Heart right ventricle (tissue), 16 donors: Measurements from ENCODE around the gene STARD10. TPM values are rescaled to one million over a fixed set of nuclear protein-coding genes. Genes with fewer than 3 reads are reported as not detected.
A peak's percentile ranks its signal among the peaks of the same experiment; 100 is the strongest.

Source experiments
- ATAC-seq, 8 donors: fragments of 200-7000 bp; cut with Tn5 transposase; one replicate each; pipeline ENCODE4 v1.9.1; 2020; ENCODE audit warnings: mild to moderate bottlenecking in 8 of 8, moderate library complexity in 8 of 8, moderate number of reproducible peaks in 1 of 8
- DNase-seq, 2 donors: peaks; one replicate each; pipeline ENCODE4 v3.0.0-alpha.2; 2020
- H3K27ac ChIP-seq, 10 donors: fragments of 200-600 bp; sonication (generic) in 2 of 10; one replicate each; pipeline versions ENCODE4 v1.5.0 to v1.8.0; 2020 to 2022; ENCODE audit warnings: mild to moderate bottlenecking in 3 of 10
- H3K27me3 ChIP-seq, 7 donors: fragments of 200-600 bp; one replicate each; pipeline ENCODE4 v1.8.0; 2021 to 2022; ENCODE audit warnings: mild to moderate bottlenecking in 2 of 7
- H3K36me3 ChIP-seq, 9 donors: fragments of 200-600 bp; sonication (generic) in 1 of 9; one replicate each; pipeline versions ENCODE4 v1.5.0 to v1.8.0; 2020 to 2022; ENCODE audit warnings: mild to moderate bottlenecking in 2 of 9
- H3K4me1 ChIP-seq, 9 donors: fragments of 200-600 bp; sonication (generic) in 1 of 9; one replicate each; pipeline versions ENCODE4 v1.5.0 to v1.8.0; 2020 to 2022; ENCODE audit warnings: mild to moderate bottlenecking in 4 of 9
- H3K4me3 ChIP-seq, 10 donors: fragments of 200-600 bp; sonication (generic) in 2 of 10; one replicate each; pipeline versions ENCODE4 v1.5.0 to v1.8.0; 2020 to 2022; ENCODE audit warnings: mild to moderate bottlenecking in 7 of 10, moderate library complexity in 2 of 10
- H3K9me3 ChIP-seq, 11 donors: fragments of 200-600 bp in 10 of 11; sonication (generic) in 2 of 11; one replicate each; pipeline versions ENCODE4 v1.5.0 to v1.8.0; 2013 to 2022; ENCODE audit warnings: mild to moderate bottlenecking in 2 of 11, control low read depth in 1 of 11, moderate library complexity in 1 of 11
- CTCF ChIP-seq, 9 donors: fragments of 200-600 bp; sonication (generic) in 2 of 9; IDR thresholded peaks; one replicate each; pipeline versions ENCODE4 v1.5.0 to v1.8.0; 2021 to 2022; ENCODE audit warnings: antibody characterized with exemption in 9 of 9, mild to moderate bottlenecking in 5 of 9, moderate library complexity in 1 of 9
- WGBS, 2 donors: extraction: QIAGEN DNeasy Blood & Tissue Kit; methylation state at CpG; one replicate each; pipeline ENCODE4 v1.1.7; 2013; ENCODE audit warnings: inconsistent platforms in 1 of 2; 5-methylcytosine and 5-hydroxymethylcytosine counted together
- intact Hi-C, 10 donors: fragments of 100-400 bp; cut with DNase I; formaldehyde crosslinking; loops; one replicate each; pipeline versions ENCODE4 v1.11.1 to v1.14.2; 2022
- polyA plus RNA-seq, 2 donors: library from polyadenylated mRNA; stranded (reverse); fragments of 200-250 nt; gene quantifications; one replicate each; pipeline ENCODE4 v1.2.3, GENCODE V29; 2013
- total RNA-seq, 10 donors: library from RNA; stranded (reverse); fragmentation: NEBNext Ultra II Directional in 3 of 10; extraction: Animal tissue kit (Norgen Biotek cat#: 25700) in 3 of 10; gene quantifications; one replicate each; pipeline versions ENCODE4 v1.2.1 to v1.2.4, GENCODE V29; 2021 to 2023
- donor health status: Arrhythmogenic right ventricular cardiomyopathy.
- donor health status: ischemic (EF 13 %, LVEDD 7.1; RV severe dilation, severe dysfunction).
- donor health status: healthy with polysubstance abuse.
- donor health status: DM: no; HTN: yes; CAD: no.
- donor health status: DM: no; HTN: no; CAD: no.
- donor health status: ischemic (EF 25% LVEDD 6.9; RV normal size, moderate dysfunction).
- donor health status: ischemic (EF 25% LVEDD 5.7; RV mildly dilated, moderate dysfunction).
- donor health status: healthy.
- donor health status: DM: yes; HTN: yes; CAD: no.
- donor health status: Ischemic cardiomyopathy.
- donor health status: ischemic (EF 35%, LVEDD 5.7; RV mildly dilated, moderate dysfunction).
- donor health status: nonischemic (EF 11% LVEDD 7.7; RV severe dilation, severe dysfunction).
- donor health status: DM: yes; HTN: yes; CAD: no.
- donor health status: PGD.
- donor health status: ischemic (EF 29% LVEDD 5.4; RV normal size, mild dysfunction).
- donor health status: nonischemic (EF 23%, LVEDD 6.1; RV moderate dilation, normal function).

Gene STARD10
- total and polyA plus RNA-seq, 12 donors = 36.1 to 291 (median 51.3) TPM

- peak overlapping the region in 9 of 10 donors; percentile 60 to 68 (median 65) for H3K4me3 ChIP-seq
- WGBS, 2 donors = 54 to 58% methylated on average over 14 of the region's 14 CpGs
- H3K27me3 ChIP-seq = peaks cover 0 to 8% (median 0%) of the 10 kb centered on the region in 7 donors
- intact Hi-C loops = loop anchor here in 1 of 10 donors (10.0 kb wide), 1 partner anchor 58 kb away; no protein-coding TSS in a partner anchor
- H3K4me1 ChIP-seq = peaks cover 5 to 39% (median 29%) of the 10 kb centered on the region in 9 donors
- H3K27ac ChIP-seq = no peak overlapping the region
- H3K36me3 ChIP-seq = no peaks in the 10 kb centered on the region
- no peaks in the 10 kb centered on the region for H3K9me3 ChIP-seq
- ATAC-seq (no peak), DNase-seq (no peak)
- TF ChIP-seq CTCF (IDR thresholded peaks at IDR 0.05) = no peak
Observed at GRCh38 chr11:72782081-72782920, 11.5 kb downstream of the STARD10 start.

DNA sequence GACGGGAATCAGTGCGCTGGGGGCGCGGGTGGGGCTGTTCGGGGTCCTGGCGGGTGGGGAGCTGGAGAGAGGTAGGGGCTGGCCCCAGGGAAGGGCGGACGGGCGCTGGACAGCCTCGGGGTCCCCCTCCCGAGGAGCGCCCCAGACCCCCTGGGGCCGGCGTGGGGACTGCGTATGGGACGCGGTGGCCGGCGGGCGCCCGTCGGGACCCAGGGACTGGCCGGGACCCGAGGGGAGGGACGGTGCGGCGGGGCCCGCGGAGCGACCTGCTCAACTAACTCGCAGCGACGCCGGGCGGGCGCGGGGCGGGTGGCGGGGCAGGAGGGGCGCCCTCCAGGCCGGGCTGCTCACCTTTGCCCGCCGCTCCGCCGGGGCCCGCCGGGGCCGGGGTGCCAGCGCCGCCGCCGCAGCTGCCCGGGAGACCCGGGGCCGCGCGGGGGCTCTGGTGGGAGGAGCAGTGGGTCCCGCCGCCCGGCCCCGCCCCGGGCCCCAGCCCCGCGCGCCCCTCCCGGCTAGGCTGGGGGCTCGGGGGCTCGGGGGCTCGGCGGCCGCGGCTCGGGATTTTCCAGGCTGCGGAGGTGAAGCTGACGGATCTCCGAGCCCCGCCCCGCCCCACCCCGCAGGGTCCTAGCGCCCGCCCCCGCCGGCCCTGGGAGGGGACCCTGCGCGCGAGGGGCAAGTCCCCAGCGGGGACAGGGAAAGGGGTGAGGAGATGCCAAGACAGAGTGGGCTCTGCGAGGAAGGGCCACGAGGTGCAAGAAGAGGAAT lies 12.3 kb downstream of the STARD10 start:
- no peaks in the 10 kb centered on the region for H3K36me3 ChIP-seq
- H3K4me3 ChIP-seq = peak overlapping the region; percentile 4 to 68 (median 65)
- intact Hi-C loops = loop anchor here in 1 of 10 donors (10.0 kb wide), 1 partner anchor 57 kb away; no protein-coding TSS in a partner anchor
- H3K4me1 ChIP-seq = peaks cover 11 to 47% (median 37%) of the 10 kb centered on the region in 9 donors
- H3K27me3 ChIP-seq = peaks cover 0 to 8% (median 0%) of the 10 kb centered on the region in 7 donors
- no peaks in the 10 kb centered on the region for H3K9me3 ChIP-seq
- TF ChIP-seq CTCF (IDR thresholded peaks at IDR 0.05) = no peak
- peak in 7 of 8 donors; percentile 16 to 47 (median 37) for ATAC-seq
- 1 to 2% methylated on average over 40 to 86 of the region's 89 CpGs for WGBS, 2 donors
- peak in 1 of 2 donors; percentile 51 for DNase-seq
- peak overlapping the region in 4 of 10 donors; percentile 7 to 60 (median 14) for H3K27ac ChIP-seq

DNA sequence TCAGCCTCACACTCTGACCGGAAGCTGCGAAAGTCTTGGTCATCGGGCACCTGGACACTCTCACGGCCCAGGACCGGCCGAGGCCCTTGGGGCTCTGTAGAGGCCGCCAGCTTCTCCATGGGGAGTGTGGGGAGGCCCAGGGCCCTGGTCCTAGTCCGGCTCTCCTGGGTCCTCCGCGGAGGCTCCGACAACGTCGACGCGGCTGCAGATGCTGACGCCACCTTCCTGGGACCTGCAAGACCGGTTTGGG lies 12.9 kb downstream of the STARD10 start:
- peak in 1 of 2 donors; percentile 29 for DNase-seq

More for the DNA sequence above, 12.9 kb downstream of the STARD10 start:
- Histone ChIP-seq H3K27me3 (peaks cover 0 to 8% (median 0%) of the 10 kb centered on the region in 7 donors), H3K36me3 (no peaks in the 10 kb centered on the region), H3K27ac (peak overlapping the region in 4 of 10 donors; percentile 7 to 60 (median 14)), H3K4me1 (peaks cover 11 to 52% (median 40%) of the 10 kb centered on the region in 9 donors), H3K9me3 (no peaks in the 10 kb centered on the region), H3K4me3 (peak overlapping the region; percentile 4 to 68 (median 65))
- peak in 1 of 8 donors; percentile 2 for ATAC-seq
- intact Hi-C loops = loop anchor here in 1 of 10 donors (10.0 kb wide), 1 partner anchor 56 kb away; no protein-coding TSS in a partner anchor
- TF ChIP-seq CTCF (IDR thresholded peaks at IDR 0.05) = no peak
- 27 to 29% methylated on average over 17 of the region's 17 CpGs for WGBS, 2 donors
